ENCODE measurements around the gene HERC3.

HERC3 gene

DNA sequence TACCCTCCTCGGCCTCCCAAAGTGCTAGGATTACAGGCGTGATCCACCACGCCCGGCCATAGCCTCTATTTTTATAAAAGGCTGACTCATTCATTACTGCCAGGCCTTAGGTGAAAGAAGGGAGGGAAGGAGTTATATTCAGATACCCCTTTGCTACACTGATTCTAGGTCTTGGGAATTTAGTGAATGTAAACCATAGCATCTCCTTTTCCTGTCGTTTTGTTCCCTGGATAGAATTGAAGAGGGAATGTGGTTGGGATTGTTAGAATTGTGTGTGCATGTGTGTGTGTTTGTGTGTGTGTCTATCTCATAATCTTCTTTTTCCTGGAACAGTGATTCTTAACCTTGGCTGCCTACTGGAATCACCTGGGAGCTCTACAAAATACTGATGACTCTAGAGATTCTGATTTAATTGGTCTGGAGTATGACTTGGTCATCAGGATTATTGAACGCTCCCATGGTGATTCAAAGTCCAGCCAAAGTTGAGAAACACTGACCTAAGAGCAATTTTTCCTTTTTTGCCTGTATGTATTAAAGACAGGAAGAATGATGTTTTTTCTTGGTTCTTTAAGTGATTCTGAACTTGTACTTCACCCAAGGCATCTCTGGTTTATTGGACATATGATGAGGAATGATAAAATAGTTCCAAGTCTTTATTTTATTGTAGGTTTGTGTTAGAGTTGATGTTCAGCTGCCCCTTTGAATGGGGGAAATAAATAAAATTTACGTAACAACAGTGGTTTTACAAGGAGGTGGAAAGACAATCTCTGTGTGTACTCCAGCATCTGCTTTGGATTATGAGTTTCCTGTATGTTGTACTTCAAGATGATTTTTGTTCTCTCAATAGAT, 68.4 kb downstream of the HERC3 start:
- DNase-seq: no peak

DNA sequence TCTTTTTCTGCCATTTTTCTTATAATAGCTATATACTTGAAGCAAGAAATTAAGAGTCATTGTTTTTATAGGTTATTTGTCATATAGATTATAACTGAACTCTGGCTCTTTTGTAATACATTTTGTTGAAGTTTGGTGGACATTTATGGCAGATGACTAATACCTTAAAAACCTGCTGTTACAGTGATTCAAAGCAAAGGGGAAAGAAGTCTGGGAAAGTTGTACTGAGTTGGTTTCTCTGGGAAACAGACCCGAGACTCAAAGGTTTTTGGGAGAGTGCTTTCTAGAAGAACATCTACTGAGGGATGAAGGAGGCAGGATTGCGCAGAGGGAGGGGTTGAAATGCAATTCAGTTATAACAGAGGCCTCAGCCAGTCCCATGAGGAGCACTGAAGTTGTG, 69.5 kb downstream of the HERC3 start:
- no peak for DNase-seq

DNA sequence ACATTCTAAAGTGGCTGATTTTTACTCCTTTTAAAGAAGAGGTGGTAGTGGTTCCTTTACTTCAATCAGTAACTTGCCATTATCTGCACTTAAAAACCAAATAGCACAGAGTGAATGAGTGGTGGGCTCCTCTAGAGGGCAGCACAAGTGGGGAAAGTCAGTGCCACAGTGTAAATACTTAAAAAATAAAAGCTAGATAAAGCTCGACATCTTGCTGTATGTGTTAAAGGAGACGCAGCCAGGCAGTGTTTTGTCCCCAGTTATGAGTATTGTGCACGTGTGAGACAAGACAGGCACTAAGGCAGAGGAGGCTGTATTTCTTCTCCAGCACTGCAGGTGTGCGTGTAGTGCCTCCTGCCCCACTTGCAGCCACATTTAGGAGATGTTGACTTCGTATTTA, 80.7 kb downstream of the HERC3 start:
- peak in 1 of 2 donors; percentile 14 for DNase-seq

DNA sequence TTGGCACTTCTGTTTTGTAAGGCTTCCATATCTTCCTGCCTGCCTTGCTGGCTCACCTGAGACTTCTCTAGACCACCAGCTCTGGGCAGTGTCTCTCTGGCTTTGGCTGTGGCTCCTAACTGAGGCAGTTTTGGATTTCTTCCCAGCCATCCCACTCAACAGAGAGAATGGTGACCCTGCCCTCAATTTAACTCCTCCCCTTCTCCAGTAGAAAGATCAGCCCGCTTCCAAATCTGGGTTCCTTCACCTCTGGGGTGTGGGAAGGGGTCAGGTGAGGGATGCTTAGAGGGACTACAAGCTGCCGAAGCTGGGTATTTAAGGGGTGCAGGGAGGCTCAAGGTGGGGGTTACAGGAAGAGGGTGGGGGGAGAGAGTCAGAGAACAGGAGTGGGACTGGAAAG, 81.6 kb downstream of the HERC3 start:
- DNase-seq: no peak

DNA sequence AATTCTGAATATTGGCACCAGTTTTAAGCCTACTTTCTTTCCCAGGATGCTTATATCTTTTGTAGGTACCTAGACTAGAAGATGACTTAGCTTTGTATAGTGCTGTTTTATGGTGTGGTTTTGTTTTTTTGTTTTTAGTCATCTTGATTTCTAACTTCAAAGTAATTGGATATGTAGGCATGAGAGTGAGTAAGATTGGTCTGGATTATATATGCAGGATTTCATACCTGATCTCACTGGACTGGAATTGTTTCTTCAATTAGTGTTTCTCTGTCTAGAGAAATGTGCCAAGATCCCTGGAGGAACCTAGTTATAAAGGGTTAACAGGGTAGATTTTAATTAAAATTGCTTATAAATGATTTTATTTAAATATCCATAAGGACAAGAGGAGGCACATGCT, 82.3 kb downstream of the HERC3 start:
- no peak for DNase-seq

DNA sequence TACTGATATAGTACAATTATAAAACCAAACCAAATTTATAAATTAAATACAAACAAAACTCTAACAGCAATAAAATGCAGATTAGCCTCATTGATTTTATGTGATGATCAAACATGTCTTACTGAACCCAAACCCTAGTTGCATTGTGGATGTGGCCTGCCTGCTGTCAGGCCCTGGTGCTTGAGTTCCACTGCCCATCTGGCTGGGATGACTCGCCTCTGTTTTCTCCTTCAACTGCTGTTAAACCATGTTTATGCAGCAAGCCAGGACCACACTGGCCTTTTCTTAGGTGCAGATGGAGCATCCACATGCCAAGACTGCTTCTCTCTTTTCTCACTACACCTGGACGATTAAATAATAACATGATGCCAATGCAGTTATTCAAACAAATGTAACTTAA, 82.7 kb downstream of the HERC3 start:
- DNase-seq: no peak

DNA sequence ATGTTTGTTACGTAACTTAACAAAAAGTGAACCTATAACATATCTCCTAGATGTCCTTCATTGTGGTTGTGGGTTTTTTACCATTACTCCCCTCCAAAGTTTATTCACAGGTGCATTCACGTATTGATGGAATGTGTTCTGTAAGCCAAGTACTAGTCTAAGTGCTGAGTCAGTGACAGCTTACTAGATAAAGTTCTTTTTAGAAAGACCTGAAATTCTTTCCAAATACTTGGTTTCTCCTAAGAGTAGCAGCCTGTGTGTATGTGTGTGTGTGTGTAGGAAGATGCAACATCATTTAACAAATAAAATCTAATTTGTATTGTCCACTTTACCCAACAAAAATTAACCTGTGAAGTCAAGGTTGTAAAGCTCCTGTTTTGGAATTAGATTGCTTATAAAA, 83.3 kb downstream of the HERC3 start:
- no peak for DNase-seq

DNA sequence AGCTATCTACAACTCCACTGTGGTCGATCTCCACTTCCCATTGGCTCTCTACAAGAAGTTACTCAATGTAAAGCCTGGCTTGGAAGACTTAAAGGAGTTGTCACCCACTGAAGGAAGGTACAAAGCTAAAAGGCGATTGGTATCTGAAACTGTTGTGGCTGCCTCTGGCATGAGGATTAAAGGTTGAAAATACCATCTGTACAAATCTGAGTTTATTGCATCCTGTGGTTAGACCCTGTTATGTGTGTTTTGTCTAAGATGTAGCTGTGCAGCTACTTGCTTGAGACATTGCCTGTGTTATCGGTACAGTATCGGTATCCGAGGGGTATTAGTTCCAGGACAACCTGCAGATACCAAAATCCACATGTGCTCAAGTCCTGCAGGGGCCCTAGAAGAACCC, 88.9 kb downstream of the HERC3 start:
- DNase-seq: no peak

DNA sequence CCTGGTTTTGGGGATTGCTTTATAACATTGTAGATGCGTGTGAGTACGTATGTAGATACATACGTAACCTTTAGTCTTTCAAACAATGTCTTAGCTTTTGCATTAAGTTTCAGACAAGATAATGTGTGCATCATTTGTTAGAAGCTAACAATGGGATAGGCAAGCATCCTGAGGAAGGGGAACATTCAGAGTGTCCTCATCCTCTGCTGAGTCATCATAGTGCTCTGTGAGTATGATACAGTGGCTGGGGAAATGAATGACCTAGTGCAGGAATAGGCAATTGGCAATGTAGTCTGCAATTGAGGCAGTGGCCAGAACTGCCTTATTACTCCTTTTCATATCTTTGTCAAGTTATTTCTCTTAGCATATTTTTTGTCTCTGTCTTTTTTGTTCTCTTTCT, 98.1 kb downstream of the HERC3 start:
- DNase-seq: no peak

DNA sequence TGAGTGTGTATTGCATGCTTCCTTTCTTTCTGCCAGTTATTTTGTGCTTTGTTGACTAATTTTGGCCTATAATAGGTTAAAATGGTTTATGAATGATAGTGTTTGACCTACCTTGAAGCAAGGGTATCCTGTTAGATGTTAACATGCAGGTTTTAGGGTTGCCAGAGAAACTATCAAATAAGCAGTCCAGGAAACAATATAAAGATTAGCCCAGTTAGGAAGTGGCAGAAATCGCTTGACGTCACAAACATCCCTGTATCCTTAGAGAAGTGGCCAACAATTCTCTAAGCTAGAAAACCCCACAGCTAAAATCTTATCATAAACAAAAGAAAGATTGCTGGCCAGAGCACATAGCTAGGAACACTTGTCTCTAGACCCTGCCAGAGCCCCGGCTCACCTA, 101.5 kb downstream of the HERC3 start:
- no peak for DNase-seq

DNA sequence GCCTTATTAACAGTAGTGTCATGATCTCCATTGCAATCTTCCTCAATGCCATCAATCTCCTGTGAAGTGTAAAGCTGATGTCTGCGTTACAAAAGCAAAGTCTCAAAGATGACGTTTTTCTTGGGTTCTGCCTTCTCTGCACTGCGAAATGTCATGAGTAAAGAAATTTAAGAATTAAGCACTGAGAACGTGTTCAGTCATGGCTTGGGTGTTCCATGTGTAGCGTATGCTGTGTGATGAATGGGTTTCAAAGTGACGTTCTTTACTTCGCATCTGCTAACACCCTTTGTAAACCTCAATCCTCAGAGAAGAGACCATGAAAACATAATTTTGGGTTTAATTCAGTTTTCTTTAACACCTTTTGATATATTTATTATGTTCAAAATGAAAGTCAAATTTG, 104.3 kb downstream of the HERC3 start:
- no peak for DNase-seq

DNA sequence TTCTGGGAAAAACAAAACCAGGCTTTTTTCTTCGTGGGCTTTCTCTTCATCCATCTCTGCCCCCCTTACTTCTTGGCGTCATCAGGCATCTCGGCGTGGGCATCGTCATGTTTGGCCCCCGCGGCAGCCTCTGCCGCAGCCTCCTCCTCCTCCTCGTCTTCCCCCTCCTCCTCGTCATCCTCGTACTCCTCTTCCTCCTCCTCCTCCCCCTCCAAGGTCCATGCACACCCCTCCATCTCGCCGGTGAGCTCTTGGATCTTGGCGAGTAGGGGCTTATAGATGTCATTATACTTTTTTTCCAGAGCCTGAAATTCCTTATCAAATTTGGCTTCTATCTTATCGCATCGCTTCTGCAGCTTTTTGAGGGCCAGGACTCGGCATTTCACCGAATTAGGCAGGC, 104.9 kb downstream of the HERC3 start:
- DNase-seq: peak; percentile 8 to 19

DNA sequence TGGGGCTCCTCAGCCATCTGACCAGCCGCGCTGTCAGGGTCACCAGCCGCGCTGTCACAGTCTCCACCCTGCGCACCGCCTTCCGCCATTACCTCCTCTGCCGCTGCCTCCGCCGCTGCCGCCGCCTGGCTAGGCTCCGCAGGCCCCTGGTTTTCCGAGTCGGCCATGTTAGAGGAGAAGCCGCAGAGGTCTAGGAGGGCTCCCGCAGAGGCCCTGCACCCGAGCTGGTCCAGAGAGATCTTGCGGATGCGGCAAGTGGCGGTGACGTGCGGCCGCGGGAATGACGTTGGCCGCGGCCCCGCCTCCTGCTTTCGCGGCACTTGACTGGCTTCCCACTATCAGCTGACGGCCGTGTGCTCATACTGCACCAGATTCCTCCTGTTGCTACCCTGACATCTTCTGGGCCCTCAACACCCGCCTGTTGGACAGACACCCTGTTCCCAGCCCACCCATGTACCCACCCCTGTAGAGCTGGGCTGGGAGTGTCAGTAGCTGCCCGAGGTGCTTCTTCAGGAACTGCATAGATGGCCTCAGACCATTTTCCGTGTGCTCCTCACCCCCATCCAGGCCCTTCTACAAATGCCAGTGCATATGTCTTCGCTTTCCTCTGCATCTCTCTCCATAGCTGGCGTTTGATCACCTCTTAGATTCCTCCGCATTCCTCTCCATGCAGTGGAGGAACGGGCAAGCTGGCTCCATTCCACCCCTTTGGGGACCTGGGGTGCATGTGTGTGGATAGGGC, 105.5 kb downstream of the HERC3 start, which contains the start of gene NAP1L5:
TSS of gene NAP1L5 (minus strand) at position 242 of the 742 bp plus-strand sequence. CDS start at position 167, 75 bp downstream.
- peak; percentile 45 to 57 for DNase-seq

DNA sequence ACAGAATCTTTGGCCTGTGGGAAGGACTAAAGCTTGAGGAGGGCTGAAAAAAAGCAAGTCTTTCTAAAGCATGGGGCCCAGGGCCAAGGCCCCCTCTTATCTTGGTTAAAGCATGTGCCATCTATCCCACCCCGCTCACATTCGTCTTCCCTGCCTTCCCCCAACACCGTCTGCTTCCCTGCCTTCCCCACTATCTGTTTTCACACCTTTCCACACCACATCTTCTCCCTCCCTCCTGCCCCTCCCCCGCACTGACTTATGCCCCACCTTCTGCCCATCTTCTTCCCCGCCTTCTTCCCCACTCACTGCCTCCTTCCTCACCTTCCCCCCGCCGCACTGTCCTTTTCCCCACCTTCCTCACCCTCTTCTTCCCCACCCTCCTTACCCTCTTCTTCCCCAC, 106.2 kb downstream of the HERC3 start:
- no peak for DNase-seq

DNA sequence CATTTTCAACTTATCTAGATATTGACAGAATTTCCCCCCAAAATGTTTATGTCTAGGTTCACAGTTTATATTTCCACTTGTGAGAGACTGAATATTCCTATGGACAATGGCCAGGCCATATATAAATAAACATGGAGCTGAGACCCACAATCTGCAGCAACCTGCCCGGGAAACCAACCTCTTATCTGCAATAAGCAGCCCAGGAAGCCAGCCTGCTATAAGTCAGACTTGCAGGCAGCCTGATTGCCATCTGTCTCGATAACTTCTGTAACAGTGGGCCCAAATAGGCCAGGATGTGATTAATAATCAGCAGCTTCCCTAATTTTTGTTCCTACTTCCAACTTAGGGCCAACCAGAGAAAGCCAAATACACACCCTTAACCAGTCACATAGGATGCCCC, 110.5 kb downstream of the HERC3 start:
- DNase-seq: no peak

DNA sequence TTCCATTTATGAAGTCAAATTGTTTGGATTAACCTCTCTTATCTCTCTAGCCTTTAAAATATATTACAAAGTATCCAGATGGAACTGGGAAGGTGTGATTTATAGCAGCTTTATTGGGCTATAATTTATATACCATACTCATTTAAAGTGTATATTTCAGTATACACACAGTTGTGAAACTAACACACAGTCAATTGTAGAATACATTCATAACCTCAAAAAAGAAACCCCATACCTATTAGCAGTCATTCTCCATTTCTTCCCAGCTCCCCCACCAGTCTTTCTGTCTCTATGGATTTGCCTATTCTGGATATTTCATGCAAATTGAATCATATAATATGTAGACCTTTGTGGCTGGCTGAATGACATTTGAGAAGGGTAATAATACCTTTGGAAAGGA, 112.9 kb downstream of the HERC3 start:
- DNase-seq: no peak

DNA sequence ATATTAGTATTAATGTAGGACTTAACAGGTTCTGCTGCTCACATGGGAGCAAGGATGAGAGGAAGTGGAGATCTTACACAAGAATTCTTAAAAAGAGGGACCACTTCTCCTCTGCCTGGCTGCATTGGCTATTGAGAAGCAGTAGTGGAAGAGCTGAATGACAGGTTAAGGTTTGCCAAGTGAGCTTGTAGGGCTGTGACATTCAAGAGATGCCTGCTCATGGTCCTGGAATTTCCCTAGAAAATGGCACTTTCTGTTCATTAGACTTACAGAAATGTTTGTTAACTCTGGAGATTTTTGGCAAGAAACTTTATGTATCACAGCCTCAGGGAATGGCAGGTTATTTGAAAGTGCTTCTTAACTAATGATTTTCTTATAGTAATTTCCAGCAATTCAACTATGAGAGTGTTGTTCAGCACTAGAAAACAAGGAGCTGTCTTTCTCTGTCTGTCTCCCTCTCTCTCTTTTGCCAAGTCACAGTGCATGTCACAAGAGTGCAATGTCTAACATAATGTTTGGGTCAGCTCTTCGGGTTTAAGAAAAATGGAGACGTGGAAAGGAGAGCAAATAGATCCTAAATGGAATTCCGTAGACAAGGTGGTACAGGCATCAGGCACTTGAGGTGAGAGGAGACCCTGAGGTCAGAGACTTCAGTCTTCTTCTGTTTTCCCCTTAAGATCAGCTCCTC, 113.7 kb downstream of the HERC3 start:
- DNase-seq: no peak

DNA sequence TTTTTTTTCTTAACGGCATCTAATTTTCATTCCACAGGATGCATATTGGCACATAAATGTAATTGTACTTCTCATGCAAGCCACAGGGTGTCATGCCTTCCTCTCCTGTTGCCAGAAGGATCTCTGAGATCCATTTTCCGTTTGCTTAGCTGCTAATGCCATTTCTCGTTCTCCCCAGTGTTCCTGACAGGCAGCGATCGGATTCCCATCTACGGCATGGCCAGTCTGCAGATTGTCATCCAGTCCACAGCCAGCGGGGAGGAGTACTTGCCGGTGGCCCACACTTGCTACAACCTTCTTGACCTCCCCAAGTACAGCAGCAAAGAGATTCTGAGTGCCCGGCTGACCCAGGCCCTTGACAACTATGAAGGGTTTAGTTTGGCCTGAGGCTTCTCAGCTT, 114.3 kb downstream of the HERC3 start:
- DNase-seq: no peak

DNA sequence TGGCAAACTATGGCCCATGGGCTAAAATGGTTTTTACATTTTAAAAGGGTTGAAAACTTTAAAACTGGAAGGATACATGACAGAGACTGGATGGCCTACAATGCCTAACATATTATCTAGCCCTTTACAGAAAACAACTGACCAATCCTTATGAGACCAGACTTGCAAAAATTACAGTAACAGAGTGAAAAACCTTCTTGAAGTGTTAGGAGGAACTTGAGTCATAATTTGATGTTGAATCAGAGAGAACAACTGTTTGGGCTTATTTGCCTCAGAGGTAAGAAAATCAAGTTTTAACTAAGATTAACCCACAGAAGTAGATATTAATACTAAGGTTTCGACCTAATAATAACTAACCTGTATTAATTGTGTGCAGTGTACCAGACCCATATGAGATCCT, 117.7 kb downstream of the HERC3 start:
- DNase-seq: no peak

DNA sequence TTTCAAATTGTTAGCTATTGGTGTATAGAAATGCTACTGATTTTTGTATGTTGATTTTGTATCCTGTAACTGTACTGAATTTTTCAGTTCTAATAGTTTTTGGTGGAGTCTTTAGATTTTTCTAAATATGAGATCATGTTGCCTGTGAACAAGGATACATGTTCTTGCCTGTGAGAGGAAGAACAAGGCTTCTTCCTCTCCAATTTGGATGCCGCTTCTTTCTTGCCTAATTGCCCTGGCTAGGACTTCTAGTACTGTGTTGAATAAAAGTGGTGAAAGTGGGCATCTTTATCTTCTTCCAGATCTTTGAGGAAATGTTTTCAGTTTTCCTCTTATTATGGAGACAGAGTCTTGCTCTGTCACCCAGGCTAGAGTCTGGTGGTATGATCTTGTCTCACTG, 121.5 kb downstream of the HERC3 start:
- DNase-seq: no peak

DNA sequence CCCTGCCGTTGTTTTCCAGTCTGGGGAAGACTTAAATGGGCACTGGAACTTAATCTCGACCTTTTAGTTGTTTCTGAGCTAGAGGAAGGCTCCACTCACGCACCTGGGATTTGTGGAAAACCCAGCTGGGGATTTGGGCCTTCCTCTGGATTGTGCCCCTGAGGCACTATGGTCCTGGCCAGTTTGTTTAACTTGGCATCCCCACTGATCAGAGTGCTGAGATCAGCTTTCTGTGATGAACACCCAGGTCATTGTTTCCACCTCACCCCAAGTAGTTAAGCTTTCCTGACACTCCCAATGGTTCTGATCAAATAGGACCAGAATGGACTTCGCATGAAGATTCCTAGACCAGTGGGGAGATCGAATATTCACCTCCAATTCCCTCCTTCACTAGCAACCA, 125.8 kb downstream of the HERC3 start:
- no peak for DNase-seq

DNA sequence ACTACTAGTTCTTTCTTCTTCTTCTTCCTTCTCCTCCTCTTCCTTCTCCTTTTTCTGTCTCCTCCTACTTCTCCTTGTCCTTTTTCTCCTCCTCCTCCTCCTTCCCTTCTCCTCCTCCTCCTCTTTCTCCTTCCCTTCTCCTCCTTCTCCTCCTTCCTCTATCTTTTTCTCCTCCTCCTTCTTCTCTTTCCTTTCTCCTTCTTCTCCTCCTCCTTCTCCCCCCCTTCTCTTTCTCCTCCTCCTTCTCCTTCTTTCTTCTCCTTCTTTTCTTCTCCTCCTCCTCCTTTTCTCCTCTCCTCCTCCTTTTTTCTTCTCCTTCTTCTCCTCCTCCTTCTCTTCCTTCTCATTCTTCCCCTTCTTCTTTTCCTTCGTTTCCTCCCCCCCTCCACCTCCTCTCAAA, 127.1 kb downstream of the HERC3 start:
- no peak for DNase-seq

Data from activated CD4-positive, alpha-beta T cell treated with anti-CD3 and anti-CD28 coated beads for 4 hours (primary cell).